GM21515 (cell line): ENCODE measurements around the gene CPTP.
A peak's percentile ranks its signal among the peaks of the same experiment; 100 is the strongest.
"Not testable (repeated sequence)": the region's sequence is repeated elsewhere in the genome, so short reads cannot be mapped to it uniquely, and the experiment has no call there.

Source experiments
- ATAC-seq: cut with Tn5 transposase; IDR thresholded peaks from one replicate; pipeline ENCODE4 v1.9.1; 2021; ENCODE audit not compliant: unreplicated experiment

CPTP gene

DNA sequence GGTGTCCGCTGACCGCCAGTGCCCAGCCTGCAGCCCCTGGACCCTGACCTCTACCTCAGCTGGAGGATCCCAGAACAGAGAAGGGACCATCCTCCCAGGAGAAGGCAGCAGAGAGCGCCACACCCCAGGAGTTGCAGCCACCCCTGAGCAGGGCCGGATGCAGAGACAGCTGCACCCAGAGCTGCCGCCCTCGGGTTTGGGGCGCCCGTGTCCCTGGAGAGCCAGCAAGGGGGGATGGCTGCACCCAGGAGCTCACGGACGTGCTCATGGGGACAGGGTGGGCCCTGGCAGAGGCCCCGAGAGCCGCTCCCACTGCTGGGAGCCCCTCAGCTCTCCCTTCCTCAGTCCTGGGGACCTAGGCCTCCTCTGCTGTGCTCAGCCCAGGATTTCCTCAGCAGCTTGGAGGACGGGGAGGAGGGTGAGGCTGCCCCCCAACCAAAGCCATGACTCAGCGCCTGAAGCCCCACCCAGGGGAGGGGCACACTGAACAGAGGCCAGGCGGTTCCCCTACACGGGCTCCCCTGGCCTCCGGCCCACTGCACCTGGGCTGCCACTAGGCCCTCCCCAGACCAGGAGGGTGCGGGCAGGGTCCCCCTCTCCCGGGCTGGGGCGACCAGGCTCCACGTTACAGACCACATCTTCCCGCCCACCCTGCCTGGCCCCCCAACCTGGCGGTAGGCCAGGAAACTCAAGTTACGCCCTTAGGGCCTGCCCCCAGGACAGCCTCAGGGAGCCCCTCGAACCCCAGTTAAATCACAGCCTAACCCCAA lies 19.1 kb upstream of the CPTP start:
- no peak for ATAC-seq

DNA sequence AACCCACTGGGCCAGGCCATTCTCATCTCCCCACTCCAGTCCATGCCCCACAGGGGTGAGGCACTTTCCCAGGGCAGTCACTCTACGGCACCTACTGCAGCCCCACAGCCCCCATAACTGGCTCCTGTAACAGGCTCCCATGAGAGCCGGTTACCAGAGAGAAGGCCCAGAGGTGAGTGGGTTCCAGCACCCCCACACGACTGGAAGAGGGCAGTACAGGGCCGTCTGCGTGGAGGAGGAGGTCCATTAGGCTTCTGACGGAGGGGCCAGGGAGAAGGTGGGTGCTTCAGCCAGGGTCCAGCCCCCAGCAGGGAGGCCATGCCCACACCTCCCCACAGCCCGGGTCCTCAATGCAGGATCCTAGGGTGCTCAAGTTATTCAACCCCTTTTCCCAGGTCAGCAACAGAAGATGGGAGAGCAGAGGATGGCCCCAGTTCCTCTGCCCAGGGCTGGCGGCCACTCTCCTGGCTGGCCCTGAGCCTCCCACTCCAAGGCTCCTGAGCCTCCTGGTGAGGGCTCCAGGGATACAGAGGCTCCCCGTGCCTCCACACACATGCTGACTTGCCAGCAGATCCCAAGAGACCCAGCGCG lies 18.4 kb upstream of the CPTP start:
- ATAC-seq = no peak

DNA sequence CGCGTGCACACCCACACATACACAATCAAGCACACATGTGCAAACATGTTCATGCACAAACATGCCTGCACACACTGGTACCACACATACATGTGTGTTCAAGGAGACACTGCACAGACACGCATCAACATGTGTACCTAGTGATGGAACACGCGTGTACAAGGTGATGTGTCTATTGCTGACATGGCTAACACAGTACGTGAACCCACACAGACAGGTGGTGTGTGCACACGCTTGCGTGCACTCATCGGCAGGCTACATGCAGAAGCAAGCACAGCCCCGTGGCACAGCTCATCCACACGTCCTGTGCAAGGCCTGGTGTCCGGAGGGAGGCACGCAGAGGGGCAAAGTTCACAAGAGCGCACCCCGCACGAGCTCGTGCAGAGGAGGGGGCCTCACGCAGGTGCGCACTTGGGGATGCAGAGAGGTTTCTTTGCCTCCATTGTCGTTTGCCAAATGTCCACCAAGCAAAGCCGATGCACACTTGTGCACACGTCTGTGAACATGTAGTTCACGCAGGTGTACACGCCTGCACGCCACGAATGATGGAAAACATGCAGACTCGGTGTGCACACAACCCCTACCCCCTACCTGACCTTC lies 17.8 kb upstream of the CPTP start:
- no peak for ATAC-seq

GRCh38 chr1:1307261-1307922 lies 17.2 kb upstream of the CPTP start:
- ATAC-seq = peak; percentile 6

DNA sequence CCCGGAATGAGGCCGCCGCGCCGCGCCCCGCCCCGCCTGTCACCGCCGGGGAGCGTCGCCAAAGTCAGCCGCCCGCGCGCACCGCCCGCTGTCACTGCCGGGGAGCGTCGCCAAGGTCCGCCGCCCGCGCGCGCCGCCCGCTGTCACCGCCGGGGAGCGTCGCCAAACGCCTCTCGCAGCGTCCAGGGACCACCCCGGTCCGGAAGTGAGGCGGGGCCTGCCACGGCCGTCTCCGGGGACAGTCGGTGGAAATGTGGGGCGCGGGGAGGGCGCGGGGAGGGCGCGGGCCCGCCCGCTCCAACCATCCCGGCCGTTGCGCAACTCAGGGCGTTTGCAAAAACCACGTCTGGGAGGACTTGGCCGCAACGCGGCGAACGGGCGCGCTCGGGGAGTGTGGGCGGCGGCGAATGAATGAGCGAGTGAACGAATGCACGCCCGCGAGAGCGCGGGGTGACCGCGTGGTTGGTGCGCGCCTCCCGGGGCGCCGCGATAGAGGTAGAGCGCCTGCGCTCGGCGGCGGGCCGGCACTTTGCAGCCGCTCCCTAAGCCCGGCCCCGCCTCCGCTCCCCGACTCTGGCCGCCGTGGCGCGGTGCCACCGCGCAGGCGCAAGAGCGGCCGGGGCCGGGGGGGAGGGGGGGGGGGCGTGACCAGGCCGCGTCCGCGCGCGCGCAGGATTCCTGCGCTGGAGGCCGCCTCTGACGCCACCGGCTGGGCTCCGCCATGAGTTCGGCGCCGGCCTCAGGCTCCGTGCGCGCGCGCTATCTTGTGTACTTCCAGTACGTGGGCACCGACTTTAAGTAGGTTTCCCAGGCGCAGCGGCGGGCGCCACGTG lies 16.5 kb upstream of the CPTP start, which contains the start of the genes ACAP3 and PUSL1:
Gene ACAP3 (minus strand): TSS at position 8 of the 833 bp plus-strand sequence. CDS start 115 bp downstream, outside the sequence.
Gene PUSL1 (plus strand): TSS at position 675 of the 833 bp plus-strand sequence. CDS start 47 bp downstream, at position 722.
- peak; percentile 50 for ATAC-seq

DNA sequence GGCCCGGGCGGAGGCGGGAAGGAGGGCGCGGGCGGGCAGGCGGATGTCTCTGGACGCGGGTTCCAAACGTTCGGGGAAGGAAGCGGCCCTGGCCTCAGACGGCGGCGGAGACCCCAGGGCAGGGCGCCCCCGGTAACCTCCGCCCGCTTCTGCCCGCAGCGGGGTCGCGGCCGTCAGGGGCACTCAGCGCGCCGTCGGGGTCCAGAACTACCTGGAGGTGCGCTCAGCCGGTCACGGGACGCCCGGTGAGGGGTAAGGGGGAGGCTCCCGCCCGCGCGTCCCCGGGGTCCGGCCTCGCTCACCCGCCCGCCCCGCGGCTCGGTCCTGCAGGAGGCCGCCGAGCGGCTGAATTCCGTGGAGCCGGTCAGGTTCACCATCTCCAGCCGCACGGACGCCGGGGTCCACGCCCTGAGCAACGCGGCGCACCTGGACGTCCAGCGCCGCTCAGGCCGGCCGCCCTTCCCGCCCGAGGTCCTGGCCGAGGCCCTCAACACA lies 15.8 kb upstream of the CPTP start:
- peak; percentile 8 for ATAC-seq

DNA sequence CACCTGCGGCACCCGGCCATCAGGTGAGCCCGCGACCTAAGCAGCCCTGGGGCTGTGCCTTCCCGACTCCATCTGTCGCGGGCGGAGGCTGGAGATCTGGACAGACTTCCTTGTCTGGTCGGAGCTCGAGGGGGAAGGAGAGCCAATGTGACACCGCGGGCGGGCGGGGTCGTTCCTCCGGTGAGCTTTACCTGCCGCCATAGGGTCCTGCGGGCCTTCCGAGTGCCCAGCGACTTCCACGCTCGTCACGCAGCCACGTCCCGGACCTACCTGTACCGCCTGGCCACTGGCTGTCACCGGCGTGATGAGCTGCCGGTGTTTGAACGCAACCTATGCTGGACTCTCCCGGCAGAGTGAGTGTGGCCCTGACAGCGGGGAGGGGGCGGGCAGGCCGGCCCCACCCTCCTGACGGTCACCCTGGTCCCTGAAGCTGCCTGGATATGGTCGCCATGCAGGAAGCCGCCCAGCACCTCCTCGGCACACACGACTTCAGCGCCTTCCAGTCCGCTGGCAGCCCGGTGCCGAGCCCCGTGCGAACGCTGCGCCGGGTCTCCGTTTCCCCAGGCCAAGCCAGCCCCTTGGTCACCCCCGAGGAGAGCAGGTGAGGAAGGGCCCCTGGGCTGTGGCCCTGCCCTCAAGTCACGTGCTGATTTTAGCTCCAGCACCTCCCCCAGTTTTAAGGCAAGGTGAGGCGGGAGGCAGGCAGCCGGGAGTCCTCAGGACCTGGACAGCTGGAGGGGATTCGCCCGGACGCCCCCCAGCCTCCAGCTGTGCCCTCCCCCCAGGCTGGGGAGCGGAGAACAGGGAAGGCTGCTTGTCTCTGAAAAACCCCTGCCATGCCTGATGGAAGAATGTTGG lies 15.1 kb upstream of the CPTP start:
- ATAC-seq = no peak

DNA sequence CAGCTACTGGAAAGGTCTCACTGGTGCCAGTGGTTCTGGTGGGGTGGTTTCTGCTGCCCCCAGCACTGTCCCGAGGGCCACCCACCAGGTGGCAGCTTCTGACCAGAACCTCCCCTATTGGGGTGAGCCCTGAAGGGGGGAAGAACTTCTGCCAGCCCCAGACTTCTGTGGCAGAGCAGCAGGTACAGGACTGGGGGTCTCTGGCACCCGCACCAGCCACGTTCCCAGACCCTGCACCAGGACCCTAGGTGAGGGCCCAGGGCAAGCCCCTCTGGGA lies 14.6 kb upstream of the CPTP start:
- ATAC-seq = no peak

DNA sequence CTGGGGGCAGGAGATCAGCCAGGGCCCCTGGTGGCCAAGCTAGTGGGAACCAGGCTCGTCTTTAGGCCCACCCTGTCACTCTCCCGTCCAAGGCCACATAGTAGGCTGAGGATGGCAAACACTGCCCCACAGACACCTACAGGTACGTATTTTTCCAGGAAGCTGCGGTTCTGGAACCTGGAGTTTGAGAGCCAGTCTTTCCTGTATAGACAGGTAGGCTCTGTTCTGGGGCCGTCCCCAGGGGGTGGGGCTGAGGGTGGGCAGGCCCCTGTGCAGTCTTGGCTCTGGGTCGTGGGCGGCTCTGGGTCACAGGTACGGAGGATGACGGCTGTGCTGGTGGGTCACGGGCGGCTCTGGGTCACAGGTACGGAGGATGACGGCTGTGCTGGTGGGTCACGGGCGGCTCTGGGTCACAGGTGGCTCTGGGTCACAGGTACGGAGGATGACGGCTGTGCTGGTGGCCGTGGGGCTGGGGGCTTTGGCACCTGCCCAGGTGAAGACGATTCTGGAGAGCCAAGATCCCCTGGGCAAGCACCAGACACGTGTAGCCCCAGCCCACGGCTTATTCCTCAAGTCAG lies 14.0 kb upstream of the CPTP start:
- no peak for ATAC-seq

GRCh38 chr1:1311107-1312104 lies 13.2 kb upstream of the CPTP start:
- no peak for ATAC-seq

DNA sequence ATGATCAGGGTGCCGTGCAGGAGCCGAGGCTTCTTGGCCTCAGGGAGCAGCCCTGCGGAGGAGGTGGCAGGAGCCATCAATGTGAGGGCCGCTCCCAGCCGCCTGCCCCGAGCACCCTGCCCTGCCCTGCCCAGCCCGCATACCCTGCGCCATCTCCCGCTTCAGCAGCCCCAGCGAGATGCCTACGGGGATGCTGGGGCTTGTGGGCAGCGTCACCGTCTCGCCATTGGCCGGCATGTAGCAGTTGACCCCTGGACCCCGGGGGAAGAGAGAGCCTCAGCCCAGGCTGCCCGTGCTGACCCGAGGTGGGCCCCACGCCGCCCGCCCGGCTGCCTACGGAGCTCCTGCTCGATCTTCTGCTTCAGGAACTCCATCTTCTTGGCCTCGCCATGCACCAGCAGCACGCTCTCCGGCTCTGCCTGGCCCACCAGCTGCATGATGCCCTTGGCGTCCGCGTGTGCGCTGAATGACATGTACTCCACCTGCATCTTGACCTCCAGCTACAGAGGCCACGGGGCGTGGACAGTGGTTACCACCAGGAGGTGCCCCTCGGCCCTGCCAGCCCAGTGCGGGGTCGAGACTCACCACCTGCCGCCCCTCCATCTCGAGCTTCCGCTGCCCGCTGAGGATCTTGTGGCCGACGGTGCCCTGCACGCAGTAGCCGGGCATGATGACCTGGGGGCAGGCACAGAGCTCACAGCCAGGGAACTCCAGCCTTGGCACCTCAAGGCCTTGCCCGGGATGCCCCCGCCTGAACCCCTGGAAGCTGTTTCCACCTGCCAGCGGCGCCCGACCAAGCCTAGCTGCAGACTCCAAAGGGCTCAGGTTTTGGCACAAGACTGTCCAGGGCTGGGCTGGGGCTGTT lies 11.9 kb upstream of the CPTP start:
- ATAC-seq = no peak

GRCh38 chr1:1313500-1314236 lies 10.9 kb upstream of the CPTP start:
- ATAC-seq = no peak

DNA sequence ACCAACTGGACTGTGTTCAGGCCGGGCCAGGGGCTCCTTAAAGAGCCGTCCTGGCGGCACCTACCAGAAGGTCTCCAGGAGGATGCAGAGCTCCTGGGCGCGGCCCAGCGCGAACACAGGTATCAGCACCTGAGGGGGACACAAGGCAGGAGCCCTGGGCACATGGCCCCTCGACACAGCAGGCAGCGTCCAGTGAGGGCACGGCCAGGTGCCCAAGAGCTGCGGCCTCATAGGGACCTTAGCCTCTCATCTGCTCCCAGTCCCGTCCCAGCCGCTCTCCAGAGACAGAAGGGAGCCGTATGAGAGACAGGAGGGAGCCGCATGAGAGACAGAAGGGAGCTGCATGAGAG lies 10.4 kb upstream of the CPTP start:
- no peak for ATAC-seq

DNA sequence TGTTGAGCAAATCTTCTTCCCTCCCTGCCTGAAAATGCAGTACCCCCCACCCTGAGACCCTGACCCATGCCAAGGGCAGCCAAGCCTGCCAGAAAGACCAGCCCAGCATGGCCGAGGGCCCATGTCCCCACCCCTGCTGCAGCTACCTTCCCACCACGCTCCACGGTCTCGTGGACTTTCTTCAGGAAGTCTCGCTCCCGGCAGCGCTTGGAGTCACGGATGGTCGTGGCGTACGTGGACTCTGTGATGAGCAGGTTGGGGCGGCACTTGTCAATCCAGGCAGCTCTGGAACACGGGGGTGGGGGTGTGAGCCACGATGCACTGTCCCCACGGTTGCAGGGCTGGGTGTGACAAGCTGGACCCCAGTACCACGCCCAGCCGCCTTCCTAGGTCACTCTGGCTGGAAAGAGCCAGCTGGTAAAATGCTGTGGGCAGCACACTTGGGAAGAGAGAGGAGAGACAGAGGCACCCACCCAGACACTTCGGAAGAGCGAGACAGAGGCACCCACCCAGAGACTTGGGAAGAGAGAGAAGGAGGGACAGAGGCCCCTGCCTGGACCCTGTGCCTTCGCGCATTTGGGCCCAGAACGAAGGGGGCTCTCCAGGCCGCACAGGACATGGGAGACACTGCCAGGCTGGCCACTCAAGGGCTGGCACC lies 9.8 kb upstream of the CPTP start:
- ATAC-seq = no peak

DNA sequence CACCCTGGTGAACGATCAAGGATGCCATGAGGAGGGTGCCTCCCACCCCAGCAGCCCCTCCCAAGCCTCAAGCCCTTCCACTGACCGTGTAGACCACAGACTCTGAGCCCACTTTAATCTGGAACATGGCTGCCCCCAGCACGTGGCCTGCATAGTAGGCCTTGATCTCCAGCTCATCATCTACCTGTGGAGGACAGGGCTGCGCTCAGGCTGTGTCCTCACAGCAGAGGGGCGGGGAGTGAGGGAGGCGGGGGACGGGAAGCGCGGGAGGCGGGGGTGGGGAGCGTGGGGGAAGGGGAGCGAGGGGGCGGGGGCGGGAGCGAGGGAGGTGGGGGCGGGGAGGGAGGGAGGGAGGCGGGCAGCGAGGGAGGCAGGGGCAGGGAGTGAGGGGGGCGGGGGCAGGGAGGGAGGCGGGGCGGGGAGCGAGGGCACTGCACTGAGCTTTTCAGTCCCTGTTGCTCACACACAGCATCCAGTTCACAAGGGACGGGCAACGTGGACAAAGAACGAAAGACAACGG lies 9.1 kb upstream of the CPTP start:
- ATAC-seq = no peak

GRCh38 chr1:1316199-1316598 lies 8.4 kb upstream of the CPTP start:
- not testable (repeated sequence) for ATAC-seq
